Activated CD8-positive, alpha-beta memory T cell treated with anti-CD3 and anti-CD28 coated beads, Interleukin-2, amount 10 ng/mL, durations not matched to agents 7 days and 5 days (primary cell): Measurements from ENCODE around the gene THAP4. TPM values are rescaled to one million over a fixed set of nuclear protein-coding genes. Genes with fewer than 3 reads are reported as not detected.

Source experiments
- ATAC-seq: fragments of 150-1000 bp; cut with Tn5 transposase; one replicate; pipeline ENCODE4 v1.10.0; 2021; ENCODE audit warnings: moderate library complexity
- CTCF ChIA-PET: fragments of 350-600 bp; sonication (Branson Sonifier 250); formaldehyde crosslinking; loops from one replicate; lab custom pipeline; 2021; ENCODE audit warnings: antibody characterized with exemption; lab: Charles Lee
- DNase-seq: peaks from one replicate; pipeline ENCODE4 v3.0.0-alpha.2; 2020
- H3K27ac Mint-ChIP-seq: one replicate; pipeline ENCODE4 v1.8.0; 2021; ENCODE audit warnings: mild to moderate bottlenecking, mixed read lengths
- H3K27me3 Mint-ChIP-seq: one replicate; pipeline ENCODE4 v1.8.0; 2021; ENCODE audit warnings: mixed read lengths
- H3K36me3 Mint-ChIP-seq: one replicate; pipeline ENCODE4 v1.8.0; 2021; ENCODE audit warnings: mild to moderate bottlenecking, mixed read lengths
- H3K4me1 Mint-ChIP-seq: one replicate; pipeline ENCODE4 v1.8.0; 2021; ENCODE audit warnings: mixed read lengths
- H3K4me3 Mint-ChIP-seq: one replicate; pipeline ENCODE4 v1.8.0; 2021; ENCODE audit warnings: mild to moderate bottlenecking, moderate library complexity, mixed read lengths
- H3K9me3 Mint-ChIP-seq: one replicate; pipeline ENCODE4 v1.8.0; 2022; ENCODE audit warnings: low read depth, mixed read lengths
- total RNA-seq, 2 experiments: library from RNA; stranded (reverse); gene quantifications; one replicate each; pipeline ENCODE4 v1.2.3, GENCODE V29; 2021

THAP4 gene
- total RNA-seq, 2 experiments from 2014 or later = 38.1 to 39.3 TPM

GRCh38 chr2:241619597-241620418, 17.1 kb downstream of the THAP4 start:
- Mint-ChIP-seq H3K36me3 (peaks cover 15% of the 10 kb centered on the region), H3K4me3 (no peak overlapping the region), H3K4me1 (peaks cover 50% of the 10 kb centered on the region)

DNA sequence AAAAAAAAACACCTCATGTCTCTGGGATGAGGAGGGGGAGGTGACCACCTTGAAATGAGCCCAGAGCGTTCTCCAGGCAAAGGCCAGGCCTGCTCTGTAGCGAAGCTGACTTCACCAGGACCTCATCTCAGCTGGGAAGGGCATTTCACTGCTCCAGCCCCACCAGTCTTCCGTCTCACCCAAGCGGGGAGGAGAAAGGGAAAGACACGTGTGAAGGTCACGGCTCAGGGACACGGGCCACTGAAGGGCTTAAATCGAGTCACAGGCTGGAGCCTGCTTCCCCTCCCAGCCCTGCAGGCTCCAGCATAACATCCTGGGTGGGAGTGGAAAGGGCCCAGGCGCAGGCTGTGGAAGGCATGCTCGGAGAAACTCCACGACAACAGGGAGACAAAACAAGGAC, 18.1 kb downstream of the THAP4 start:
- peak overlapping the region; percentile 97 for H3K27ac Mint-ChIP-seq
- H3K4me1 Mint-ChIP-seq = peaks cover 54% of the 10 kb centered on the region
- H3K27me3 Mint-ChIP-seq = no peaks in the 10 kb centered on the region
- H3K9me3 Mint-ChIP-seq = no peaks in the 10 kb centered on the region
- H3K36me3 Mint-ChIP-seq = peaks cover 15% of the 10 kb centered on the region
- DNase-seq = no peak
- no peak for ATAC-seq
- H3K4me3 Mint-ChIP-seq = no peak overlapping the region
- CTCF ChIA-PET = interaction anchor here (0.9 to 1.3 kb wide), 3 partner anchors 13 to 468 kb away, joined by 3 to 4 read pairs (median 3); partner anchors contain the start of genes DTYMK and PPP1R7

More at GRCh38 chr2:241619597-241620418, 17.1 kb downstream of the THAP4 start:
- no peak for ATAC-seq
- Mint-ChIP-seq H3K9me3 (no peaks in the 10 kb centered on the region), H3K27me3 (no peaks in the 10 kb centered on the region), H3K27ac (peak overlapping the region; percentile 39)
- CTCF ChIA-PET = no interaction called here
- no peak for DNase-seq

DNA sequence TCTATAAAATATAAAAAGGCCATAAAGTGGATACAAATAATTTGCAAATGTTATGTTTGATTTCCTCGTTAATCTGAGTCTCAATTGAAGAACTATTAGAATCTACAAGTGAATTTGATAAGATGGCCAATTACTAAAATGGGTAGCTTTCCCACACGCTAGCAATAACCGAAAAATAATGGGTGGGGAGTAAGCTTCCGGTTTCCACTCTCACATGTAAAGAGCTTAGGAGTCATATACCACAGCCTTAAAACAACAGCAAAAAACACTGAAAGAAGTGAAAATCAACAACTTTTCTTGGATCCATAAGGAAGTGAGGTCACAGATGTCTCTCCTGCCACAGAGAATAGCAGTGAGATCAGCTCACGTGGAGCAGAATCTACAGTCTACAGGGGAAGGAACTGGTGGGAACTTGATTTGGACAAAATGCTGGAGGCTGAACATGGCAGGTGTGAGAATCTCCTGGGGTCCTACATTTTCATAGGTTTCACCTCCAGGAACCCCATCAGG, 18.6 kb downstream of the THAP4 start:
- Mint-ChIP-seq H3K27ac (peak overlapping the region; percentile 97), H3K4me3 (peak overlapping the region; percentile 10), H3K36me3 (peaks cover 15% of the 10 kb centered on the region), H3K9me3 (no peaks in the 10 kb centered on the region), H3K27me3 (no peaks in the 10 kb centered on the region), H3K4me1 (peaks cover 54% of the 10 kb centered on the region)
- DNase-seq (no peak), ATAC-seq (no peak)
- CTCF ChIA-PET = interaction anchor here (0.6 to 1.3 kb wide), 5 partner anchors 14 to 468 kb away, joined by 3 to 4 read pairs (median 3); partner anchors contain the start of genes ATG4B, DTYMK, PPP1R7 and THAP4

DNA sequence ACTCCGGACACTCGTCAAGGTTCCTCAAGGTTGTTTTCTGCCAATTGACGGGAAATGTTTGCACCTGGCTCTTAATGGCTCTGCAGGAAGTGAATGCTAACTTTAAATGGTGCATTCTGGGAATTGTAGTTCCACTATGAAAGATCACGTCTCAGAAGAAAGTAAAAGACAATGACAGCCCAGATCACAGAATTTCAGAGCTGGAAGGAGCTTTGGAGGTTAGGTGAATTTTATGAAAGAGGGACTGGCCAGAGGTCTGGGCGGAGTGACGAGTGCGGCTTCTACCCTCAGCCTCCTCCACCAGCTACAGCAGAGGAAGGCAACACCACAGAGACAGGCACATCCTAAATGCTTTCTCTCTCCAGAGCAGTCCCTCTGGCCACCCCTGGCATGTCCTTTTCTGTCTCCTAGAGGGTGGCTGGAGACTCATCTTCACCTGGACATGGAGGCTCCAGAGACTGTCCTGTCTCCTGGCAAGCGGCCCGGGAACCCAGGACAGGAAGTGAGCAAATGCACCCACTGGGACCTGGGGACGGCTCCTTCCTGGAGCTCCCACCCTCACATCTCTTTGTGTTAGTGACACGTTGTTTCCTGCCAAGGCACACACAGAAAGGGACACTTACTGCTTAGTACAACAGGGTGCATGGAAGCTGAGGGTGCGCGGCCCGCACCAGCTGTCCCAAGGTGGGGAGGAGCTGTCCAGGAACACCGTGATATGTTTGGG, 19.4 kb downstream of the THAP4 start:
- peak; percentile 63 for DNase-seq
- CTCF ChIA-PET = interaction anchor here (0.6 to 1.3 kb wide), 5 partner anchors 14 to 467 kb away, joined by 3 to 4 read pairs (median 3); partner anchors contain the start of genes ATG4B, DTYMK, PPP1R7 and THAP4
- H3K4me3 Mint-ChIP-seq = peak overlapping the region; percentile 78
- no peaks in the 10 kb centered on the region for H3K9me3 Mint-ChIP-seq
- H3K27ac Mint-ChIP-seq = peak overlapping the region; percentile 97
- peaks cover 15% of the 10 kb centered on the region for H3K36me3 Mint-ChIP-seq
- H3K4me1 Mint-ChIP-seq = peaks cover 54% of the 10 kb centered on the region
- H3K27me3 Mint-ChIP-seq = no peaks in the 10 kb centered on the region
- ATAC-seq = peak; percentile 75

GRCh38 chr2:241616168-241617125, 20.5 kb downstream of the THAP4 start:
- DNase-seq = no peak
- no peaks in the 10 kb centered on the region for H3K9me3 Mint-ChIP-seq
- no peaks in the 10 kb centered on the region for H3K27me3 Mint-ChIP-seq
- H3K36me3 Mint-ChIP-seq = peaks cover 14% of the 10 kb centered on the region
- peaks cover 52% of the 10 kb centered on the region for H3K4me1 Mint-ChIP-seq
- no peak overlapping the region for H3K4me3 Mint-ChIP-seq
- no peak overlapping the region for H3K27ac Mint-ChIP-seq
- ATAC-seq = no peak
- CTCF ChIA-PET = no interaction called here

DNA sequence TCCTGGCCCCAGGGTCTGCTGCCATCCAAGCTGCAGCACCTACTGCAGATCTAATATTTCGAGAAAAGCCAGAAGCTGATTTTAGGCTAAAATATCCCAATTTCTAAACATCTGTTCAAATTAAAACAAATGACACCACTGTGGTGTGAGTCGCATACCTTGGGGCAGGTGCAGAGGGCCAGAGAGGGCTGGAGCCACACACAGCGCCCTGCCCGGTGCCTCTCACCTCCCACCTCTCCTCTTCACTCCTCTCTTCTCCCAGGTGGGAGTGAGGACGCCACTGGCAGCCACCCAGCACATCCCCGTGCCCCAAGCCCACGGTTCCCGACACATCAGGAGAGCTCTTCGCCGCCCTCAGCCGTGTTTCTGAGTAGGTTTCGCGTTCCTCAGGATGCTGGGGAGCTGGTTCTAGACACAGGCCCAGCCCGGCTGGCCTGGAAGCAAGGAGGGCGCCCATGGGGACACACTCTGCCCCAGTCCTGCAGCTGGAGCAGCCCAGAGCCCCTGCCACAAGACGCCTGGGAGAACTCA, 21.4 kb downstream of the THAP4 start:
- no peaks in the 10 kb centered on the region for H3K9me3 Mint-ChIP-seq
- no peaks in the 10 kb centered on the region for H3K27me3 Mint-ChIP-seq
- peaks cover 9% of the 10 kb centered on the region for H3K36me3 Mint-ChIP-seq
- no peak overlapping the region for H3K4me3 Mint-ChIP-seq
- peaks cover 49% of the 10 kb centered on the region for H3K4me1 Mint-ChIP-seq
- ATAC-seq (no peak), DNase-seq (no peak)
- H3K27ac Mint-ChIP-seq = no peak overlapping the region
- CTCF ChIA-PET = interaction anchor here (0.6 kb wide), 1 partner anchor 9 kb away, joined by 3 read pairs; no protein-coding TSS in a partner anchor

DNA sequence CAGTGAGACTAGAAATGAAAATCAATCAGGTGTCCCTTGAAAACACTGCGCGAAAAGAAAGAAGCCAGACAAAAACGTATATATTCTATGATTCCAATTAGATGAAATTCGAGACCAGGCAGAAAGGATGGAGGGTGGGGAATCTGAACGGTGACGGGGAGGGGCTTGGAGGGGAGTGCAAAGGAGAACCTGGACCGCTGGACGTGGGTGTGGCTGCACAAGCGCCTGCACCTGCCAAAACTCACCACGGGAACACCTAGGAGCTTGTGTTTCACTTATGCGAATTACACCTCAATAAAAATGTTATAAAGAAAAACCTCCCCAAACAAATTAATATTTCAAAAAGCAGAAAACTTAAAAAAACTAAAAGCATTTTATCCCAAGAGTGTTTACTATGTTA, 21.9 kb downstream of the THAP4 start:
- Mint-ChIP-seq H3K4me1 (peaks cover 46% of the 10 kb centered on the region), H3K9me3 (no peaks in the 10 kb centered on the region), H3K36me3 (peaks cover 7% of the 10 kb centered on the region), H3K4me3 (no peak overlapping the region), H3K27me3 (no peaks in the 10 kb centered on the region), H3K27ac (no peak overlapping the region)
- CTCF ChIA-PET = interaction anchor here (0.6 kb wide), 1 partner anchor 9 kb away, joined by 3 read pairs; no protein-coding TSS in a partner anchor
- DNase-seq (no peak), ATAC-seq (no peak)

DNA sequence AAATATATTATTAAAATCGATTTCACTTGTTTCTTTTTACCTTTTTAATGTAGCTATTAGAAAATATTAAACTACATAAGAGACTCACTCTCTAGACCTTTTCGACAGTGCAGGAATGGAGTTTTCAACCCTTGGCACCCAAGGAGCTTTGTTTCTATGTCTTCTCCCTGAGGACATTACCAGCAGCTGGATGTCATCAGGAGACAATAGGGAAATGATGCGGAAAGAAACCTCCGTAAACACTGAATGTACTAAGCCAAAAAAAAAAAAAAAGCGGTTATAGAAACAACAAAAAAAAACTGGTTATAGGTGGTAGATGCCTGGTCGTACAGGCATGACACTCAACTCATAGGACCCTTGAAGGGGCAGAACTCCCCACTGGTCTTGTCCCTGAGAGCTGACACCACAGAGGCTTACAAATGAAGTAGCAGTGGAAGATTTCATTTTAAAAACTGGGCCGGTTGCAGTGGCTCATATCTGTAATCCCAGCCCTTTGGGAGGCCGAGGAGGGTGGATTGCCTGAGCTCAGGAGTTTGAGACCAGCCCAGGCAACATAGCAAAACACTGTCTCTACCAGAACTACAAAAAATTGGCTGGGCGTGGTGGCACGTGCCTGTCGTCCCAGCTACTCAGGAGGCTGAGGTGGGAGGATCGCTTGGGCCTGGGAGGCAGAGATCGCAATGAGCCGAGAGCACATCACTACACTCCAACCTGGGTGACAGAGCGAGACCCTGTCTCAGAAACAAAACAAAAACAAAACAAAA, 23.8 kb downstream of the THAP4 start:
- Mint-ChIP-seq H3K27ac (no peak overlapping the region), H3K36me3 (peaks cover 5% of the 10 kb centered on the region), H3K27me3 (no peaks in the 10 kb centered on the region), H3K4me1 (peaks cover 45% of the 10 kb centered on the region), H3K4me3 (no peak overlapping the region), H3K9me3 (no peaks in the 10 kb centered on the region)
- ATAC-seq (no peak), DNase-seq (no peak)
- CTCF ChIA-PET = interaction anchor here (0.7 to 0.9 kb wide), 2 partner anchors 13 to 14 kb away, joined by 3 read pairs; no protein-coding TSS in a partner anchor

DNA sequence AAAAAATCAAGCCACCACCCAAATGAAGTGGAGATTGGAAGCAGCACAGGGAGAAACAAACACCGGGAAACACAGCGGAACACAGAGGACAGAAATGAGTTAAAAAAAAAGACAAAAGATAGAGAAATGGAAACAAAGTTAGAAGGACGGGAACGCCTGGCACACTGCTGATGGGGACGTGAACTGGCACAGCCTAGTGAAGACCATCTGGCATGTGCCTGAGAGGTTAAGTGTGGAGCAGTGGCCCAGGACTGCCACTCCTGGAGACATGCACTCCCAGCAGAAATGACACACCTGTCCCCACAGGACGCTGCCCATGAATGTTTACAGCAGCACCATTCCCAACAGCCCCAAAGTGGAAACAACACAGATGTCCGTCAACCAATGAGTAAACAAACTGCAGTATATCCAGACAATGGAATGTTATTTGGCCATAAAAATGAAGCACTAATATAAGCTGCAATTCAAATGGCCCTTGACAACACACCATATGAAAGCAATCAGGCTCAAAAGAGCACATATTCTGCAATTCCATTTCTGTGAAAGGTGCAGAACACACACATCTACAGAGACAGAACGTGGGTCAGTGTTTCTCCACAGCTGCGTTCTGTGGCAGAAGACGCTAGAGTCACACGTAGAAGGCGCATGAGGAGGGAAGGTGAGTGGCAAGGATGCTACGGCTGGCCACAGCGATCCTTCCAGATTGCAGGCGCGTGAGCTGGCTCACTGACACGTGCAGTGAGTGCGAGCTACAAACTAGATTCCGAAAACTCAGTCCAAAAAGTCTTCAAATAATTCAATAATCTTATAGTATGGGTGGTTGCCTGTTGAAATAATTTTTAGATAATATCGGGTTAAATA, 24.6 kb downstream of the THAP4 start:
- DNase-seq (no peak), ATAC-seq (no peak)
- H3K36me3 Mint-ChIP-seq = peaks cover 2% of the 10 kb centered on the region
- CTCF ChIA-PET = interaction anchor here (0.5 to 0.9 kb wide), 3 partner anchors 8 to 14 kb away, joined by 3 read pairs; no protein-coding TSS in a partner anchor
- H3K4me3 Mint-ChIP-seq = no peak overlapping the region
- peak overlapping the region; percentile 61 for H3K27ac Mint-ChIP-seq
- H3K27me3 Mint-ChIP-seq = no peaks in the 10 kb centered on the region
- no peaks in the 10 kb centered on the region for H3K9me3 Mint-ChIP-seq
- peaks cover 38% of the 10 kb centered on the region for H3K4me1 Mint-ChIP-seq

- CTCF ChIA-PET = interaction anchor here (1.1 to 2.1 kb wide), 4 partner anchors 13 to 267 kb away, joined by 4 to 8 read pairs (median 5); no protein-coding TSS in a partner anchor
- H3K27ac Mint-ChIP-seq = peak overlapping the region; percentile 69
- H3K4me3 Mint-ChIP-seq = no peak overlapping the region
- DNase-seq (no peak), ATAC-seq (no peak)
- H3K9me3 Mint-ChIP-seq = no peaks in the 10 kb centered on the region
- peaks cover 3% of the 10 kb centered on the region for H3K36me3 Mint-ChIP-seq
- H3K4me1 Mint-ChIP-seq = peaks cover 31% of the 10 kb centered on the region
- H3K27me3 Mint-ChIP-seq = no peaks in the 10 kb centered on the region
Observed at GRCh38 chr2:241611062-241611461, 25.9 kb downstream of the THAP4 start.
